ENCODE measurements around the gene NAP1L4. TPM values are rescaled to one million over a fixed set of nuclear protein-coding genes. Genes with fewer than 3 reads are reported as not detected.

The NAP1L4 gene
- total RNA-seq, 1 experiment from 2014 or later: 274 TPM

- H3K36me3 ChIP-seq (ENCODE audit: control insufficient read depth, insufficient read depth, low read length): peaks cover 55% of the 10 kb centered on the region
- peaks cover 7% of the 10 kb centered on the region for H3K4me1 ChIP-seq (ENCODE audit: control insufficient read depth, insufficient read depth, low read length)
- ATAC-seq (no peak), DNase-seq (ENCODE audit: low read depth, low spot score) (no peak)
- no peaks in the 10 kb centered on the region for H3K9me3 ChIP-seq (ENCODE audit: control insufficient read depth, insufficient read depth, low read depth, low read length)
- no peaks in the 10 kb centered on the region for H3K27me3 ChIP-seq (ENCODE audit: control insufficient read depth, insufficient read depth, low read length)
- no peak for TF ChIP-seq TCF7L2 (IDR thresholded peaks at IDR 0.05; ENCODE audit: low read depth, low read length)
- TF ChIP-seq POLR2AphosphoS5 (IDR thresholded peaks at IDR 0.05; ENCODE audit: low read depth, low read length): no peak
- no peak for TF ChIP-seq CTCF (IDR thresholded peaks at IDR 0.05)
- no peak for TF ChIP-seq REST (IDR thresholded peaks at IDR 0.05; ENCODE audit: insufficient read depth in 1 of 2, low read depth in 2 of 2, low read length in 1 of 2)
- no peak for TF ChIP-seq SIN3A (IDR thresholded peaks at IDR 0.05; ENCODE audit: borderline replicate concordance, insufficient read depth, low read depth, low read length)
- POLR2A ChIA-PET: no interaction called here
- intact Hi-C loops (cut with micrococcal nuclease; ENCODE audit: unreplicated experiment): no loop called here
- no peak overlapping the region for H3K4me3 ChIP-seq (ENCODE audit: low read depth in 2 of 2, low read length in 2 of 2)
- CTCF ChIA-PET: no interaction called here
- no TSS peak for BruUV-seq (replicated peaks)
- in situ Hi-C loops (cut with HindIII; ENCODE audit: low pct_unique_long_range_greater_than_20kb, low sequenced_read_pairs): no loop called here
- no peak overlapping the region for H3K27ac ChIP-seq (ENCODE audit: low read length)
These were observed 42.2 kb downstream of the NAP1L4 start for GRCh38 chr11:2949920-2950319.

- in situ Hi-C loops (cut with HindIII; ENCODE audit: low pct_unique_long_range_greater_than_20kb, low sequenced_read_pairs): no loop called here
- TF ChIP-seq TCF7L2 (IDR thresholded peaks at IDR 0.05; ENCODE audit: low read depth, low read length): no peak
- TF ChIP-seq CTCF (IDR thresholded peaks at IDR 0.05): no peak
- H3K4me1 ChIP-seq (ENCODE audit: control insufficient read depth, insufficient read depth, low read length): peaks cover 7% of the 10 kb centered on the region
- H3K36me3 ChIP-seq (ENCODE audit: control insufficient read depth, insufficient read depth, low read length): peaks cover 38% of the 10 kb centered on the region
- BruUV-seq (replicated peaks): no TSS peak
- intact Hi-C loops (cut with micrococcal nuclease; ENCODE audit: unreplicated experiment): no loop called here
- ATAC-seq (no peak), DNase-seq (ENCODE audit: low read depth, low spot score) (no peak)
- no peak overlapping the region for H3K27ac ChIP-seq (ENCODE audit: low read length)
- no peaks in the 10 kb centered on the region for H3K27me3 ChIP-seq (ENCODE audit: control insufficient read depth, insufficient read depth, low read length)
- ChIA-PET CTCF (interaction anchor here (1.3 kb wide), 1 partner anchor 74 kb away, joined by 3 read pairs; no protein-coding TSS in a partner anchor), POLR2A (no interaction called here)
- no peaks in the 10 kb centered on the region for H3K9me3 ChIP-seq (ENCODE audit: control insufficient read depth, insufficient read depth, low read depth, low read length)
- H3K4me3 ChIP-seq (ENCODE audit: low read depth in 2 of 2, low read length in 2 of 2): no peak overlapping the region
These were observed 44.4 kb downstream of the NAP1L4 start for GRCh38 chr11:2947744-2948143.

All from Panc1 (cell line).